Nasal cavity respiratory epithelium epithelial cell of viscerocranial mucosa (primary cell): Measurements from ENCODE around the gene ZNF154. TPM values are rescaled to one million over a fixed set of nuclear protein-coding genes. Genes with fewer than 3 reads are reported as not detected.

Experiments
- total RNA-seq: library from RNA; depleted of rRNA; stranded (reverse); fragments of >200 nt; gene quantifications from 2 replicates; pipeline ENCODE4 v1.2.3, GENCODE V29; 2014

The ZNF154 gene
- total RNA-seq, result 1.0 and 4.7 TPM in 2 replicates

GRCh38 chr19:57708641-57709361, at the start of gene ZNF154:
TSS of gene ZNF154 (minus strand) at chr19:57709204. CDS start at chr19:57708971, 233 bp downstream.

GRCh38 chr19:57746580-57747471, 37.8 kb upstream of the ZNF154 start, which contains the start of gene ZNF776:
TSS of gene ZNF776 (plus strand) at chr19:57746815. CDS start at chr19:57747059, 244 bp downstream.

GRCh38 chr19:57668635-57669034, 40.4 kb downstream of the ZNF154 start, which contains the start of gene ZSCAN4:
TSS of gene ZSCAN4 (plus strand) at chr19:57668935. CDS start at chr19:57676146, 7,211 bp downstream.

Other genes starting within 250 kb of the ZNF154 start
- 14.4 and 25.0 TPM in 2 replicates for gene ZNF772, start 231.6 kb downstream of the ZNF154 start, total RNA-seq
- gene ZNF419, start 221.5 kb downstream of the ZNF154 start, total RNA-seq, result 30.8 and 36.3 TPM in 2 replicates
- 29.0 and 40.1 TPM in 2 replicates for gene ZNF773, start 209.3 kb downstream of the ZNF154 start, total RNA-seq
- gene ZNF549, start 181.8 kb downstream of the ZNF154 start, total RNA-seq, result 8.2 and 11.7 TPM in 2 replicates
- gene ZNF550, start 149.3 kb downstream of the ZNF154 start, total RNA-seq, result 8.2 and 12.1 TPM in 2 replicates
- 8.5 and 12.5 TPM in 2 replicates for gene ZNF416, start 130.3 kb downstream of the ZNF154 start, total RNA-seq
- gene ZIK1, start 125.1 kb downstream of the ZNF154 start, total RNA-seq, result 12.6 and 13.4 TPM in 2 replicates
- gene ZNF530, start 109.3 kb downstream of the ZNF154 start, total RNA-seq, result 3.4 and 4.4 TPM in 2 replicates
- 24.6 and 38.4 TPM in 2 replicates for gene ZNF134, start 95.0 kb downstream of the ZNF154 start, total RNA-seq
- 13.0 and 23.1 TPM in 2 replicates for gene ZNF211, start 76.0 kb downstream of the ZNF154 start, total RNA-seq
- under 0.01 and 0.50 TPM in 2 replicates for gene ZSCAN4, start 40.3 kb downstream of the ZNF154 start, total RNA-seq
- 7.5 and 15.7 TPM in 2 replicates for gene ZNF551, start 27.2 kb downstream of the ZNF154 start, total RNA-seq
- 3.4 and 6.4 TPM in 2 replicates for gene ZNF671, start 18.4 kb upstream of the ZNF154 start, total RNA-seq
- 8.9 and 14.8 TPM in 2 replicates for gene ZNF776, start 37.6 kb upstream of the ZNF154 start, total RNA-seq
- gene ZNF586, start 60.5 kb upstream of the ZNF154 start, total RNA-seq, result 15.0 and 19.5 TPM in 2 replicates
- 5.8 and 10.5 TPM in 2 replicates for gene ZNF552, start 105.7 kb upstream of the ZNF154 start, total RNA-seq
- gene ZNF587B, start 121.1 kb upstream of the ZNF154 start, total RNA-seq, result 22.9 and 39.3 TPM in 2 replicates
- gene ZNF587, start 140.7 kb upstream of the ZNF154 start, total RNA-seq, result 17.8 and 37.2 TPM in 2 replicates
- gene ZNF814, start 179.8 kb upstream of the ZNF154 start, total RNA-seq, result 8.2 and 16.9 TPM in 2 replicates
- gene ZNF417, start 207.4 kb upstream of the ZNF154 start, total RNA-seq, result 14.4 and 23.4 TPM in 2 replicates
- gene ZNF418, start 226.2 kb upstream of the ZNF154 start, total RNA-seq, result 4.4 and 9.4 TPM in 2 replicates
- gene ZNF256, start 238.5 kb upstream of the ZNF154 start, total RNA-seq, result 8.5 and 13.0 TPM in 2 replicates